ENCODE data around the gene NECAB2.
"Not testable (repeated sequence)": the region's sequence is repeated elsewhere in the genome, so short reads cannot be mapped to it uniquely, and the experiment has no call there.

NECAB2 gene

GRCh38 chr16:83942074-83942473 is 26.0 kb upstream of the NECAB2 start:
- peaks cover 6% of the 10 kb centered on the region in 2 donors for H3K4me1 Mint-ChIP-seq

GRCh38 chr16:83942815-83943515 is 25.1 kb upstream of the NECAB2 start:
- peaks cover 6% of the 10 kb centered on the region in 2 donors for H3K4me1 Mint-ChIP-seq
- ATAC-seq (replicated peaks) (no peak), DNase-seq (no peak)
- H3K9me3 Mint-ChIP-seq: no peaks in the 10 kb centered on the region
- H3K36me3 Mint-ChIP-seq: peaks cover 3 to 6% of the 10 kb centered on the region in 2 donors
- H3K4me3 Mint-ChIP-seq: no peak overlapping the region
- H3K27me3 Mint-ChIP-seq: peaks cover 0 to 13% of the 10 kb centered on the region in 2 donors
- no peak overlapping the region for H3K27ac Mint-ChIP-seq

More at GRCh38 chr16:83942074-83942473, 26.0 kb upstream of the NECAB2 start:
- H3K36me3 Mint-ChIP-seq: peaks cover 8 to 13% of the 10 kb centered on the region in 2 donors
- H3K27me3 Mint-ChIP-seq: peaks cover 0 to 13% of the 10 kb centered on the region in 2 donors
- no peak overlapping the region for H3K4me3 Mint-ChIP-seq
- DNase-seq (no peak), ATAC-seq (replicated peaks) (no peak)
- no peaks in the 10 kb centered on the region for H3K9me3 Mint-ChIP-seq
- H3K27ac Mint-ChIP-seq: no peak overlapping the region

GRCh38 chr16:83943516-83944050 is 24.5 kb upstream of the NECAB2 start:
- peaks cover 6% of the 10 kb centered on the region in 2 donors for H3K4me1 Mint-ChIP-seq
- H3K27me3 Mint-ChIP-seq: peaks cover 0 to 13% of the 10 kb centered on the region in 2 donors
- DNase-seq: no peak
- no peak overlapping the region for H3K27ac Mint-ChIP-seq
- peaks cover 3 to 6% of the 10 kb centered on the region in 2 donors for H3K36me3 Mint-ChIP-seq
- ATAC-seq (replicated peaks): no peak
- no peaks in the 10 kb centered on the region for H3K9me3 Mint-ChIP-seq
- no peak overlapping the region for H3K4me3 Mint-ChIP-seq

- no peak for DNase-seq
- Mint-ChIP-seq H3K36me3 (no peaks in the 10 kb centered on the region), H3K27me3 (peaks cover 0 to 5% of the 10 kb centered on the region in 2 donors), H3K4me1 (no peaks in the 10 kb centered on the region), H3K27ac (no peak overlapping the region), H3K9me3 (no peaks in the 10 kb centered on the region), H3K4me3 (no peak overlapping the region)
- no peak for ATAC-seq (replicated peaks)
These were observed 22.5 kb upstream of the NECAB2 start for GRCh38 chr16:83945587-83945986.

GRCh38 chr16:83946154-83946780 is 21.8 kb upstream of the NECAB2 start:
- no peak overlapping the region for H3K27ac Mint-ChIP-seq
- no peaks in the 10 kb centered on the region for H3K36me3 Mint-ChIP-seq
- no peaks in the 10 kb centered on the region for H3K9me3 Mint-ChIP-seq
- DNase-seq: no peak
- no peaks in the 10 kb centered on the region for H3K27me3 Mint-ChIP-seq
- ATAC-seq (replicated peaks): no peak
- H3K4me3 Mint-ChIP-seq: no peak overlapping the region
- no peaks in the 10 kb centered on the region for H3K4me1 Mint-ChIP-seq

- H3K27ac Mint-ChIP-seq: no peak overlapping the region
- DNase-seq (no peak), ATAC-seq (replicated peaks) (no peak)
- no peaks in the 10 kb centered on the region for H3K9me3 Mint-ChIP-seq
- H3K4me1 Mint-ChIP-seq: no peaks in the 10 kb centered on the region
- H3K4me3 Mint-ChIP-seq: no peak overlapping the region
- no peaks in the 10 kb centered on the region for H3K36me3 Mint-ChIP-seq
- H3K27me3 Mint-ChIP-seq: no peaks in the 10 kb centered on the region
These were observed 21.1 kb upstream of the NECAB2 start for GRCh38 chr16:83946781-83947566.

GRCh38 chr16:83947642-83948234 is 20.3 kb upstream of the NECAB2 start:
- H3K27me3 Mint-ChIP-seq: no peaks in the 10 kb centered on the region
- H3K27ac Mint-ChIP-seq: no peak overlapping the region
- no peaks in the 10 kb centered on the region for H3K36me3 Mint-ChIP-seq
- DNase-seq (no peak), ATAC-seq (replicated peaks) (no peak)
- H3K4me1 Mint-ChIP-seq: peaks cover 0 to 7% of the 10 kb centered on the region in 2 donors
- no peak overlapping the region for H3K4me3 Mint-ChIP-seq
- H3K9me3 Mint-ChIP-seq: no peaks in the 10 kb centered on the region

GRCh38 chr16:83948914-83949723 is 18.9 kb upstream of the NECAB2 start:
- peaks cover 4 to 5% of the 10 kb centered on the region in 2 donors for H3K27me3 Mint-ChIP-seq
- no peaks in the 10 kb centered on the region for H3K36me3 Mint-ChIP-seq
- no peaks in the 10 kb centered on the region for H3K9me3 Mint-ChIP-seq
- H3K4me3 Mint-ChIP-seq: no peak overlapping the region
- ATAC-seq (replicated peaks) (no peak), DNase-seq (no peak)
- H3K27ac Mint-ChIP-seq: no peak overlapping the region
- H3K4me1 Mint-ChIP-seq: peaks cover 3 to 19% of the 10 kb centered on the region in 2 donors

GRCh38 chr16:83949724-83950001 is 18.4 kb upstream of the NECAB2 start:
- peaks cover 9 to 10% of the 10 kb centered on the region in 2 donors for H3K27me3 Mint-ChIP-seq
- ATAC-seq (replicated peaks): no peak
- H3K27ac Mint-ChIP-seq: no peak overlapping the region
- H3K4me3 Mint-ChIP-seq: no peak overlapping the region
- DNase-seq: no peak
- no peaks in the 10 kb centered on the region for H3K9me3 Mint-ChIP-seq
- H3K36me3 Mint-ChIP-seq: peaks cover 0 to 2% of the 10 kb centered on the region in 2 donors
- peaks cover 6 to 24% of the 10 kb centered on the region in 2 donors for H3K4me1 Mint-ChIP-seq

- H3K9me3 Mint-ChIP-seq; ATAC-seq (replicated peaks); H3K27ac Mint-ChIP-seq; H3K36me3 Mint-ChIP-seq; DNase-seq; H3K4me3 Mint-ChIP-seq: not testable (repeated sequence)
- H3K4me1 Mint-ChIP-seq: peaks cover 6 to 28% of the 10 kb centered on the region in 2 donors
- H3K27me3 Mint-ChIP-seq: peaks cover 20 to 23% of the 10 kb centered on the region in 2 donors
These were observed 17.1 kb upstream of the NECAB2 start for GRCh38 chr16:83950862-83951399.

- ATAC-seq (replicated peaks) (no peak), DNase-seq (no peak)
- H3K9me3 Mint-ChIP-seq: no peaks in the 10 kb centered on the region
- peaks cover 0 to 2% of the 10 kb centered on the region in 2 donors for H3K36me3 Mint-ChIP-seq
- H3K4me1 Mint-ChIP-seq: peaks cover 6 to 30% of the 10 kb centered on the region in 2 donors
- no peak overlapping the region for H3K4me3 Mint-ChIP-seq
- H3K27ac Mint-ChIP-seq: no peak overlapping the region
- H3K27me3 Mint-ChIP-seq: peaks cover 21 to 23% of the 10 kb centered on the region in 2 donors
These were observed 16.5 kb upstream of the NECAB2 start for GRCh38 chr16:83951544-83951943.

GRCh38 chr16:83952587-83952939 is 15.5 kb upstream of the NECAB2 start:
- peaks cover 21 to 23% of the 10 kb centered on the region in 2 donors for H3K27me3 Mint-ChIP-seq
- no peaks in the 10 kb centered on the region for H3K9me3 Mint-ChIP-seq
- peak overlapping the region; percentile 85 to 88 for H3K4me3 Mint-ChIP-seq
- no peak for ATAC-seq (replicated peaks)
- H3K27ac Mint-ChIP-seq: peak overlapping the region; percentile 86
- peaks cover 0 to 5% of the 10 kb centered on the region in 2 donors for H3K36me3 Mint-ChIP-seq
- no peak for DNase-seq
- peaks cover 6 to 36% of the 10 kb centered on the region in 2 donors for H3K4me1 Mint-ChIP-seq

All from stimulated activated naive B cell treated with anti-CD40 and anti-IgM and Interleukin-4, amounts not matched to agents 10 μg/mL and 1 μg/mL and 100 μg/mL, for 72 hours (primary cell).